K562 (cell line): Measurements from ENCODE around the gene MTOR. TPM values are rescaled to one million over a fixed set of nuclear protein-coding genes. Genes with fewer than 3 reads are reported as not detected.

Source experiments
- ARID2 ChIP-seq: fragments of 450-650 bp; IDR thresholded peaks from 2 replicates; pipeline ENCODE4 v1.6.1; 2017; ENCODE audit warnings: antibody characterized with exemption, mild to moderate bottlenecking
- CBX5 ChIP-seq: IDR thresholded peaks from 2 replicates; pipeline ENCODE4 v1.6.1; 2014; ENCODE audit warnings: low read depth, borderline replicate concordance
- NFRKB ChIP-seq: fragments of 450-650 bp; IDR thresholded peaks from 2 replicates; pipeline ENCODE4 v1.6.1; 2016; ENCODE audit warnings: low read depth
- NR2C1 ChIP-seq, 2 experiments: fragments of 450-650 bp; IDR thresholded peaks; 2 replicates each; pipeline ENCODE4 v1.6.1; 2017; ENCODE audit warnings: mild to moderate bottlenecking in 2 of 2, antibody characterized with exemption in 1 of 2, inconsistent platforms in 1 of 2, missing compliant biosample characterization in 1 of 2, missing genetic modification characterization in 1 of 2
- PRPF4 ChIP-seq: fragments of 200-400 bp; formaldehyde crosslinking; IDR thresholded peaks from one replicate; pipeline ENCODE4 v1.6.1; 2017; ENCODE audit warnings: low read length, low read depth, mild to moderate bottlenecking; ENCODE audit not compliant: insufficient read depth, poor library complexity, severe bottlenecking
- TAF9B ChIP-seq: fragments of 450-650 bp; IDR thresholded peaks from 2 replicates; pipeline ENCODE4 v1.6.1; 2018; ENCODE audit warnings: mild to moderate bottlenecking; ENCODE audit not compliant: partially characterized antibody
- TCF3 ChIP-seq: sonication (generic); formaldehyde crosslinking; IDR thresholded peaks from 2 replicates; pipeline ENCODE4 v1.4.0; 2020; ENCODE audit warnings: mild to moderate bottlenecking, missing genetic modification reagents
- U2AF2 ChIP-seq: fragments of 200-400 bp; formaldehyde crosslinking; optimal IDR thresholded peaks from 2 replicates; pipeline ENCODE3; 2017; ENCODE audit warnings: low read depth, mild to moderate bottlenecking, low read length
- ZFPM2 ChIP-seq: fragments of 250-450 bp; sonication (Bioruptor Pico); IDR thresholded peaks from 2 replicates; pipeline ENCODE4 v1.5.1; 2022; ENCODE audit warnings: mild to moderate bottlenecking
- ZNF175 ChIP-seq: fragments of 200-800 bp; sonication (Bioruptor generic); IDR thresholded peaks from 2 replicates; pipeline ENCODE4 v1.6.1; 2016; ENCODE audit warnings: low read depth, mild to moderate bottlenecking, missing genetic modification characterization, missing compliant biosample characterization
- ZNF239 ChIP-seq: fragments of 250-450 bp; sonication (Bioruptor Pico); IDR thresholded peaks from 2 replicates; pipeline ENCODE4 v1.4.0; 2020; ENCODE audit warnings: mild to moderate bottlenecking
- polyA plus RNA-seq, 8 experiments: library from polyadenylated mRNA; depleted of rRNA in 4 of 8; stranded (reverse) in 5 of 8; unstranded in 3 of 8; fragments of >200 nt; fragmentation: Nextera tagmentation in 2 of 8; fragmentation: Illumina TruSeq in 1 of 8; extraction: Ambion mirVana in 2 of 8; extraction: Trizol in 1 of 8; gene quantifications; 2 replicates each; pipeline versions ENCODE4 v1.2.1 to v1.2.3, GENCODE V29; 2011 to 2014; ENCODE audit warnings: inconsistent platforms in 1 of 8, missing spikeins in 1 of 8
- total RNA-seq, 7 experiments: library from RNA; depleted of rRNA in 6 of 7; stranded (reverse); fragments of >200 nt in 6 of 7; fragmentation: Illumina TruSeq in 2 of 7; extraction: Trizol in 2 of 7; gene quantifications; 2 replicates each; pipeline versions ENCODE4 v1.2.1 to v1.2.3, GENCODE V29; 2011 to 2021; ENCODE audit warnings: low replicate concordance in 1 of 7
- TF ChIP-seq, protein P1 (sequence below): sonication (generic); formaldehyde crosslinking; IDR thresholded peaks from 2 replicates; pipeline ENCODE4 v1.8.1; 2023; ENCODE audit warnings: mild to moderate bottlenecking, missing genetic modification reagents, moderate library complexity
- TF ChIP-seq, protein P2 (sequence below): fragments of 250-450 bp; sonication (Bioruptor Pico); IDR thresholded peaks from 2 replicates; pipeline ENCODE4 v1.5.0; 2020; ENCODE audit warnings: mild to moderate bottlenecking
- TF ChIP-seq, protein P3 (sequence below), 2 experiments: fragments of 150-350 bp in 1 of 2; IDR thresholded peaks; 2 replicates each; pipeline ENCODE4 v1.6.1; 2012 to 2016; ENCODE audit warnings: low read depth in 2 of 2, low read length in 2 of 2, mild to moderate bottlenecking in 1 of 2, moderate library complexity in 1 of 2

Gene MTOR
- total and polyA plus RNA-seq, 9 of the 15 experiments (the other 6 are each of a cell fraction or from before 2014, with no cell fraction given): 11.4 to 71.4 (median 52.2) TPM

DNA sequence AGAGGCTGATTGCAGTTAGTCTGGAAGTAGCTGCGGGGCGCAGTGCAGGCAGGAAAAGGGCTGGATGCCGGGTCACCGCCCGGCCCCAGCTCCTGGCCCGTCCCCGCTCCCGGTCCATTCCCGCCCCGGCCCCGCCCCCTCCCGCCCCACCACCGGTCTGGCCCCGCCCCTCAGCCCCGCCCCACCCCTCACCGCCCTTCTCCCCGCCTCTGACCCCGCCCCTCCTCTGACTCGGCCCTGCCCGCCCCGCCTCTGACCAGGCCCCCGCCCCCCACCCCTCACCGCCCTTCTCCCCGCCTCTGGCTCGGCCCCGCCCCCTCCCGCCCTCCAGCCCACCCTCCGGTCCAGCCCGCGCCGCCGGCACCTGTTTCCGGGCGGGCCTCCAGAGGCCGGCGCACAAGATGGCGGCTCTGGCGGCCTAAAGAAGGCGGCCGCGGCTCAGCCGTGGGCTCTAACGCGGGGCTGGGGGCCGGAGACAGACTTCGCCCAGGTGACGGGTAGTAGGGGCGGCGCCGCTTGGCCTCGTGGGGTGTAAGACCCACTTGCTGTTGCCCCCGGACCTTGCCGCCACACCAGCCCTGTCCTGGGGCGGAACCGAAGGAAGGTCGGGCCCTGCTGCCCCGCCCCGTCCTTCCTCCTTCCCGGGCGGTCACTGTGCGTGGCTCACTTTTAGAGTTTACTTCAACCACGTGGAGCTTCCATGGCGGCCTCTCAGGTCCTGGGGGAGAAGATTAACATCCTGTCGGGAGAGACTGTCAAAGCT, 10.7 kb upstream of the MTOR start, which contains the start of gene UBIAD1 (continued):
- TF ChIP-seq, protein P1, sequence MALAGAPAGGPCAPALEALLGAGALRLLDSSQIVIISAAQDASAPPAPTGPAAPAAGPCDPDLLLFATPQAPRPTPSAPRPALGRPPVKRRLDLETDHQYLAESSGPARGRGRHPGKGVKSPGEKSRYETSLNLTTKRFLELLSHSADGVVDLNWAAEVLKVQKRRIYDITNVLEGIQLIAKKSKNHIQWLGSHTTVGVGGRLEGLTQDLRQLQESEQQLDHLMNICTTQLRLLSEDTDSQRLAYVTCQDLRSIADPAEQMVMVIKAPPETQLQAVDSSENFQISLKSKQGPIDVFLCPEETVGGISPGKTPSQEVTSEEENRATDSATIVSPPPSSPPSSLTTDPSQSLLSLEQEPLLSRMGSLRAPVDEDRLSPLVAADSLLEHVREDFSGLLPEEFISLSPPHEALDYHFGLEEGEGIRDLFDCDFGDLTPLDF: peak; percentile 66; the same call in 1 of the 2 replicates
- TF ChIP-seq PRPF4 (peak; percentile 54), TCF3 (CRISPR knock-in tag) (0 out of 2 replicates have a peak, but pooled peaks have one; percentile 18), NR2C1 (IDR thresholded peaks at IDR 0.05) (peak; percentile 66; the same call in 1 of the 2 replicates), NR2C1 (tag; IDR thresholded peaks at IDR 0.05) (peak; percentile 74), ARID2 (no peak), U2AF2 (no peak), TAF9B (peak; percentile 100), ZFPM2 (CRISPR knock-in tag) (no peak), NFRKB (peak; percentile 99), CBX5 (no peak), ZNF175 (no peak), ZNF239 (CRISPR knock-in tag) (no peak)
- TF ChIP-seq, protein P2, sequence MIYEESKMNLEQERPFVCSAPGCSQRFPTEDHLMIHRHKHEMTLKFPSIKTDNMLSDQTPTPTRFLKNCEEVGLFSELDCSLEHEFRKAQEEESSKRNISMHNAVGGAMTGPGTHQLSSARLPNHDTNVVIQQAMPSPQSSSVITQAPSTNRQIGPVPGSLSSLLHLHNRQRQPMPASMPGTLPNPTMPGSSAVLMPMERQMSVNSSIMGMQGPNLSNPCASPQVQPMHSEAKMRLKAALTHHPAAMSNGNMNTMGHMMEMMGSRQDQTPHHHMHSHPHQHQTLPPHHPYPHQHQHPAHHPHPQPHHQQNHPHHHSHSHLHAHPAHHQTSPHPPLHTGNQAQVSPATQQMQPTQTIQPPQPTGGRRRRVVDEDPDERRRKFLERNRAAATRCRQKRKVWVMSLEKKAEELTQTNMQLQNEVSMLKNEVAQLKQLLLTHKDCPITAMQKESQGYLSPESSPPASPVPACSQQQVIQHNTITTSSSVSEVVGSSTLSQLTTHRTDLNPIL (CRISPR knock-in tag): no peak
- TF ChIP-seq, protein P3, sequence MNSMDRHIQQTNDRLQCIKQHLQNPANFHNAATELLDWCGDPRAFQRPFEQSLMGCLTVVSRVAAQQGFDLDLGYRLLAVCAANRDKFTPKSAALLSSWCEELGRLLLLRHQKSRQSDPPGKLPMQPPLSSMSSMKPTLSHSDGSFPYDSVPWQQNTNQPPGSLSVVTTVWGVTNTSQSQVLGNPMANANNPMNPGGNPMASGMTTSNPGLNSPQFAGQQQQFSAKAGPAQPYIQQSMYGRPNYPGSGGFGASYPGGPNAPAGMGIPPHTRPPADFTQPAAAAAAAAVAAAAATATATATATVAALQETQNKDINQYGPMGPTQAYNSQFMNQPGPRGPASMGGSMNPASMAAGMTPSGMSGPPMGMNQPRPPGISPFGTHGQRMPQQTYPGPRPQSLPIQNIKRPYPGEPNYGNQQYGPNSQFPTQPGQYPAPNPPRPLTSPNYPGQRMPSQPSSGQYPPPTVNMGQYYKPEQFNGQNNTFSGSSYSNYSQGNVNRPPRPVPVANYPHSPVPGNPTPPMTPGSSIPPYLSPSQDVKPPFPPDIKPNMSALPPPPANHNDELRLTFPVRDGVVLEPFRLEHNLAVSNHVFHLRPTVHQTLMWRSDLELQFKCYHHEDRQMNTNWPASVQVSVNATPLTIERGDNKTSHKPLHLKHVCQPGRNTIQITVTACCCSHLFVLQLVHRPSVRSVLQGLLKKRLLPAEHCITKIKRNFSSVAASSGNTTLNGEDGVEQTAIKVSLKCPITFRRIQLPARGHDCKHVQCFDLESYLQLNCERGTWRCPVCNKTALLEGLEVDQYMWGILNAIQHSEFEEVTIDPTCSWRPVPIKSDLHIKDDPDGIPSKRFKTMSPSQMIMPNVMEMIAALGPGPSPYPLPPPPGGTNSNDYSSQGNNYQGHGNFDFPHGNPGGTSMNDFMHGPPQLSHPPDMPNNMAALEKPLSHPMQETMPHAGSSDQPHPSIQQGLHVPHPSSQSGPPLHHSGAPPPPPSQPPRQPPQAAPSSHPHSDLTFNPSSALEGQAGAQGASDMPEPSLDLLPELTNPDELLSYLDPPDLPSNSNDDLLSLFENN (IDR thresholded peaks at IDR 0.05; ENCODE audit: low read depth in 2 of 2, low read length in 2 of 2): peak in 1 of 2 experiments; percentile 50; a peak in 1 of 4 replicates
